ENCODE results near the gene POLG2. TPM values are rescaled to one million over a fixed set of nuclear protein-coding genes. Genes with fewer than 3 reads are reported as not detected.

Gene POLG2
- total RNA-seq, 1 experiment from 2014 or later = 51.5 TPM

GRCh38 chr17:64527914-64528313 lies 31.1 kb upstream of the POLG2 start:
- Histone ChIP-seq H3K36me3 (ENCODE audit: control insufficient read depth in 1 of 2, insufficient read depth in 2 of 2, low read length in 2 of 2) (peaks cover 82 to 85% of the 10 kb centered on the region in 2 experiments), H3K79me2 (ENCODE audit: insufficient read depth, low read length) (peaks cover 9% of the 10 kb centered on the region; the same call in 1 of the 2 replicates), H3K9ac (ENCODE audit: low read length) (no peak overlapping the region), H3K9me2 (ENCODE audit: insufficient read depth) (no peaks in the 10 kb centered on the region), H2AFZ (ENCODE audit: low read depth, low read length, poor library complexity, severe bottlenecking) (no peak overlapping the region), H3K9me3 (ENCODE audit: control insufficient read depth in 1 of 2, insufficient read depth in 1 of 2, low read depth in 1 of 2, low read length in 2 of 2) (no peaks in the 10 kb centered on the region), H3K4me1 (ENCODE audit: control insufficient read depth in 1 of 2, insufficient read depth in 2 of 2, low read length in 2 of 2) (no peaks in the 10 kb centered on the region), H3K27me3 (ENCODE audit: insufficient read depth, low read length) (no peaks in the 10 kb centered on the region), H3K4me2 (ENCODE audit: low read length) (no peak overlapping the region), H3K27ac (ENCODE audit: low read depth, low read length) (no peak overlapping the region), H3K4me3 (replicated peaks in 1 of 2; ENCODE audit: low read depth in 1 of 2, low read length in 2 of 2) (no peak overlapping the region), H4K20me1 (ENCODE audit: insufficient read depth) (peaks cover 3% of the 10 kb centered on the region; the same call in 1 of the 2 replicates)
- ChIA-PET CTCF (no interaction called here), RAD21 (ENCODE audit: low non-redundant PET in 1 of 2, low total read pairs in 2 of 2, uncharacterized antibody in 2 of 2, unreplicated experiment in 2 of 2) (no interaction called here), POLR2A (interaction anchor here (1.1 kb wide), 1 partner anchor 21 kb away, joined by 3 read pairs; the partner anchor contains the start of genes CEP95 and DDX5)
- BruUV-seq (replicated peaks) = no TSS peak
- no peak for DNase-seq (ENCODE audit: low read depth, low spot score)
- no peak for ATAC-seq
- TF ChIP-seq CTCF (IDR thresholded peaks at IDR 0.05 in 2 of 3, conservative IDR thresholded peaks at IDR 0.05 in 1 of 3; ENCODE audit: borderline replicate concordance in 1 of 3, insufficient read depth in 1 of 3, low read depth in 2 of 3, low read length in 2 of 3) (no peak), REST (IDR thresholded peaks at IDR 0.05; ENCODE audit: low read depth) (no peak), EGR1 (IDR thresholded peaks at IDR 0.05; ENCODE audit: low read depth) (no peak), CEBPB (IDR thresholded peaks at IDR 0.05; ENCODE audit: low read depth) (no peak)
- intact Hi-C loops (cut with micrococcal nuclease) = no loop called here
